H4 (cell line): ENCODE measurements around the gene SLC29A1. TPM values are rescaled to one million over a fixed set of nuclear protein-coding genes. Genes with fewer than 3 reads are reported as not detected.
"Not testable (repeated sequence)": the region's sequence is repeated elsewhere in the genome, so short reads cannot be mapped to it uniquely, and the experiment has no call there.

Experiments
- DNase-seq: peaks from one replicate; pipeline ENCODE4 v3.0.0-alpha.2; 2015; ENCODE audit warnings: low spot score
- total RNA-seq: library from RNA; depleted of rRNA; stranded (reverse); fragments of >200 nt; shearing (Covaris generic); gene quantifications from 2 replicates; pipeline ENCODE4 v1.2.3, GENCODE V29; 2014; rRNA removed

SLC29A1 gene
- 17.3 and 33.8 TPM in 2 replicates for total RNA-seq

DNA sequence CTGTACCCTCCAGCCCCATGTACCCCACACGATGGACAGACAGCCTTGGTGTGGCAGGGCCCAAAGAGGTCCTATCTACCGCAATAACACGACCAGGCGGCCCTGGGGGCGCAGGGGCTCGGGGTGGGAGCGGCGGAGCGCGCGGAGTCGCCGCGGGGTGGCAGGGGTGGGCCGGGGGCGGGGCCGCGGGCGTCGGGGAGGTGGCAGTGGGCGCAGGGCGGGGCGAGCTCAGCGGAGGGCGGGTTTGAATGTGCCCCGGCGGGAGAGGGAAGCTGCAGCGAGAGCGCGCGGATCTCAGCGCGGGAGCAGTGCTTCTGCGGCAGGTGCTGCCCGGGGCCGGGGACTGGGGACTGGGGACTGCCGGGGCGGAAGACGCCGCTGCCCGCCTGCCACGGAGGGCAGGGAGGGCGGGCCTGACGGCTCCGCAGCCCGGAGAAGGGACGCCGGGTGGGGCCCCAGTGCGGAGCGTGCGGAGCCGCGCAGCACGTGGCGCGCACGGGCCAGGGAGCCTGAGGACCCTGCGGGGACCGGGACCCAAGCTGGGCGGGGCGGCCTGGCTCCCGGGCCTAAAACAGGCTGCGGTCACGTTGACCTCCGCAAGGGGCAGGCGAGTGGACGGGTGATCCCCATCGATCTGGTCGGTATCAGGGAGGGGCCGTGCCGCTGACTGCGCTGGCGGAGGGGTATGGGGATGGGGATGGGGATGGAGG, at the start of gene SLC29A1:
Gene SLC29A1, plus strand, starts transcription at position 277 of the 710 bp plus-strand sequence. CDS start 3,719 bp downstream, outside the sequence.
- DNase-seq, result peak; percentile 69

DNA sequence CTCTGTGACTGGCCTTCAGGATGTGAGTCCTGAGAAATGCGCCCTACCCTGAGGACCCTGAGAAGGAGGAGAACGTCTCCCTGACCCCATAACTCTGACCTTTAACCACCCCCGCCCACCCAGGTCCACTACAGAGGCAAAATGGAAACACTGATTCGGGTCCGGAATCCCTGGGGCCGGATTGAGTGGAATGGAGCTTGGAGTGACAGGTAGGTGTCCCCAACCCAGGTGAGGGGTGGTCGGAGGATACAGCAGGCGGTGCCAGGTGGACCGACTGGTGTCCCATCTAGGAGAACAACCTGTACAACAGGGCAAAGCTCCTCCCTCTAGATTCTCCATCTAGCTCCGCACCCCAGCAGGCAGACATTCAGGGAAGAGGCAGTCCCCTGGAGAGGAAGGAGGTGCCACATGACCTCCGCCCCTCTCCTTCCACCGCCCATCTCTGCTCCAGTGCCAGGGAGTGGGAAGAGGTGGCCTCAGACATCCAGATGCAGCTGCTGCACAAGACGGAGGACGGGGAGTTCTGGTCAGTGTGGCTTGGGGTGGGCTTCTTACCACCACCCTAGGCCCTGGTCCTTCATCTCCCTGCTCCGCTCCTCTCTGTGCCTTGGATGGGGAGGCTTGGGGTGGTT, 47.1 kb upstream of the SLC29A1 start:
- no peak for DNase-seq

DNA sequence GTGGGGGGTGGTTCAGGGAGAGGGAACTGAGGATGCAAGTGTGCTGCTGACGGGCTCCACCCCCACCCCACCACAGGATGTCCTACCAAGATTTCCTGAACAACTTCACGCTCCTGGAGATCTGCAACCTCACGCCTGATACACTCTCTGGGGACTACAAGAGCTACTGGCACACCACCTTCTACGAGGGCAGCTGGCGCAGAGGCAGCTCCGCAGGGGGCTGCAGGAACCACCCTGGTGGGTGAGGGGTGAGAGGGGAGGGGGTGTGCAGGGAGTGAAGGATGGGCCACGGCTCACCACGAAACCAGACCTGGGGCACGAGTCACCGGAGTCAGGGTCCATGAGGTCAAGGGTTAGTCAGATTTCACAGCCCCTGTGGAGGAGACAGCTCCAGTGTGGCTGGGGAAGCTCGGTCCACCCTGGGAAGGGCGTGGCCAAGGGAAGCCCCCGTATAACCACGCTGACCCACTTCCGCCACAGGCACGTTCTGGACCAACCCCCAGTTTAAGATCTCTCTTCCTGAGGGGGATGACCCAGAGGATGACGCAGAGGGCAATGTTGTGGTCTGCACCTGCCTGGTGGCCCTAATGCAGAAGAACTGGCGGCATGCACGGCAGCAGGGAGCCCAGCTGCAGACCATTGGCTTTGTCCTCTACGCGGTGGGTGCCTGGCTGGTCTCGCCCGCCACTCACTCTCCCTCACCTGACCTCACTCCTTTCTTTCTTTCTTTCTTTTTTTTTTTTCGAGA, 46.5 kb upstream of the SLC29A1 start:
- no peak for DNase-seq

DNA sequence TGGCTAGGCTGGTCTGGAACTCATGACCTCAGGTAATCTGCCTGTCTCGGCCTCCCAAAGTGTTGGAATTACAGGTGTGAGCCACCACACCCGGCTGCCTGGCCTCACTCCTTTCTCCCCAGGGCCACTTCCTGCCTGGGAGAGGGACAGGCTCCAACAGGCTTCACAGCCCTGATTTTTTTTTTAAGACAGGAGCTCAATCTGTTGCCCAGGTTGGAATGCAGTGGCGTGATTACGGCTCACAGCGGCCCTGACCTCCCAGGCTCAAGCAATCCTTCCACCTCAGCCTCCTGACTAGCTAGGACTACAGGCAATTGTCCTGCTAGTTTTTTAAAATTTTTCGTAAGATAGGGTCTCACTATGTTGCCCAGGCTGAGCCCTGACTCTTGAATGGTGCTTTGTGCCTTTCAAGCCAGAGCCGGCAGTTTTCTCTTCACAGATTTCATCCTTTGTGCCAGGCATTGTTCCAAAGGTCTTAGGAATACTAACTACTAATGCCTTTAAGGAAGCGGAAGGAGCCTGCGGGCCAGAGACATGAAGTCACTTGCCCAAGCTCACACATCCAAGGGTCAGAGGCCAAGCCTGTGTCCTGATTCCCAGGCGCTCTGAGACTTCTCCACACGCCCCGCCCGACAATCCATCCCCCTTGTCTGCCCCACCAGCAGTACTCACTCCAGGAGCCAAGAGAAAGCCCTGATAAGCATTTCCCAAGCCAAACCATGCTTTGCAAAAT, 45.5 kb upstream of the SLC29A1 start:
- DNase-seq, result no peak

DNA sequence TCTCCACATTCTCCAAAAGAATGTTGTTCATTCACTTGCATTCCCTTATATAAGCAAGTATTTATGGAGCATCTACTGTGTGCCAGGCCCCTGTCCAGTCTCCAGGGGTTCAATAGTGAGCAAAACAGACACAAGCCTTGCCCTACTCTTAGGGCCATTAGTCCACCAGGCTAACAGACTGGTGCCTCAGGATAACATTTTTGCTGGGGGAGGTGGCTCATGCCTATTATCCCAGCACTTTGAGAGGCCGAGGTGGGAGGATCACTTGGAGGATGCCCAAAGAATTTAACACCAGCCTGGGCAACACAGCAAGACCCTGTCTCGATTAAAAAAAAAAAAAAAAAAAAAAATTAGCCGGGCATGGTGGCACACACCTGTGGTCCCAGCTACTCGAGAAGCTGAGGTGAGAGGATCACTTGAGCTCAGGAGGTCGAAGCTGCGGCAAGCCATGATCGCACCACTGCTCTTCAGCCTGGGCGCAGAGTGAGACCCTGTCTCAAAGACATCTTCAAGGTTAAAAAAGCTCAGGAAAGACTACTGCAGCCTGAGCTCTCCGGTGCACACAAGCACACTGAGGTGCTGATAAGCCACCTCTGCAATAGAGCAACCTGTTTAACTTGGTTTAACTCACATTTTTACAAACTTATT, 44.8 kb upstream of the SLC29A1 start:
- no peak for DNase-seq

DNA sequence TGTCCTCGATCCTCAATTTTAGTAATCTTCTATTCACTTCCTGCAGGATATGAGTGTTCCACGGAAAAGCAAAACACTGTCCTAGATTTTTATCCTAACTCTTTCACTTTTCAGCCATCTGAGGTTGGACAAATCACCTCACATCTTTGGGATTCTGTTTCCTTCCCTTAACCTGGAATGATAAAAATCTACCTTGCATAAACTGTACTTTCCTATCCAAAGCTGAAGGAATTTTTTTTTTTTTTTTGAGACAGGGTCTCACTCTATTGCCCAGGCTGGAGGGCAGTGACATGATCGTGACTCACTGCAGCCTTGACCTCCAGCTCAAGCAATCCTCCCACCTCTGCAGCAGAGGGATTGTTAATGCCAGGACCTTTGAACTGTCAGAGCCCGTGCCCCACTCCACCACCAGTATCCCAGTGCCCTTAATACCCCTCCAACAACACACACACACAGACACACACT, 44.3 kb upstream of the SLC29A1 start:
- DNase-seq, result no peak

DNA sequence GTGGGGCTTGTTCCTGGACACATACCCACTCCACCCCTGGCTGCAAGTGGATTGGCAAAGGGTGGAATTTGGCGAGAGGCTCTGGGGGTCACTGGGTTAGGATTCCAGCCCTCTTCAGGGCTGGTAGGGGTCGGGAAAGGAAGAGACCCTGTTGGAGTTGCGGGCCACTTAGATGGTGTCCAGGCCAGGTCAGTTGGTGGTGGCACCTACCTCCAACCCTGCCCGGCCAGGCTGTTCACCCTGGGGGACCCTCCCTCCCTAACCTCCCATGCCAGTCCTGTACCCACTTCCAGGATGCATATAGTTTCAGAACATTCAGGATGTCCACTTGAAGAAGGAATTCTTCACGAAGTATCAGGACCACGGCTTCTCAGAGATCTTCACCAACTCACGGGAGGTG, 43.7 kb upstream of the SLC29A1 start:
- DNase-seq, result no peak

DNA sequence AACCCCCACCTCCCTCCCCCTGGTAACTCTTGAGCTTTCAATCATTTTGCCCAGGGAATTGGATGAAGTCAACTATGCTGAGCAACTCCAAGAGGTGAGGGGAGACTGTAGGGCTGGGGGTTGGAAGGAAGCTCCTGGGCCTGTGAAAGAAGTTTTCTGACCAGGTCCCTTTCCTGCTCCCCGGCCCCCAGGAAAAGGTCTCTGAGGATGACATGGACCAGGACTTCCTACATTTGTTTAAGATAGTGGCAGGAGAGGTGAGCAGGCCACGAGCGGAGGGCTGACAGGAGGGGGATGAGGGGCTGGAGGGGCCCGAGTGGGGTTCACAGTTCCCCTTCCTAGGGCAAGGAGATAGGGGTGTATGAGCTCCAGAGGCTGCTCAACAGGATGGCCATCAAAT, 43.0 kb upstream of the SLC29A1 start:
- DNase-seq, result no peak

DNA sequence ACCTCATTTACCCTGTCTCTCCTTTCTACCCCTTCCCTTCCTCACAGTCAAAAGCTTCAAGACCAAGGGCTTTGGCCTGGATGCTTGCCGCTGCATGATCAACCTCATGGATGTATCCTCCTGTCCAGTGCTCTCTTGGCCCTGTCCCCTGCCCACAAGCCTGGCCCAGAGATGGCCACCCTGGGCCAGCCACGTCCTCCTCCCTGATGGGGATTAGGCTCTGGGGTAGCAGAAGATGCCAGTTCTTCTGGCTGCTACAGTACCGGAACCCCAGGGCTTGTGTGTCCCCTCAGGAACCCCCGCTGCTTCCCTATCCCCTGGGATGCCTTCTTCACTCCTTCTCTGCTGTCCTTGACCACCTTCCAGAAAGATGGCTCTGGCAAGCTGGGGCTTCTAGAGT, 42.5 kb upstream of the SLC29A1 start:
- no peak for DNase-seq

DNA sequence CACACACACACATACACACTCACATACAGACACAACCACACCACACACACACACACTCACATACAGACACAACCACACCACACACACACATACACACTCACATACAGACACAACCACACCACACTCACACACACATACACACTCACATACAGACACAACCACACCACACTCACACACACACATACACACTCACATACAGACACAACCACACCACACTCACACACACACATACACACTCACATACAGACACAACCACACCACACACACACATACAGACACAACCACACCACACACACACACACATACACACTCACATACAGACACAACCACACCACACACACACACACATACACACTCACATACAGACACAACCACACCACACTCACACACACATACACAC, 41.6 kb upstream of the SLC29A1 start:
- not testable (repeated sequence) for DNase-seq

DNA sequence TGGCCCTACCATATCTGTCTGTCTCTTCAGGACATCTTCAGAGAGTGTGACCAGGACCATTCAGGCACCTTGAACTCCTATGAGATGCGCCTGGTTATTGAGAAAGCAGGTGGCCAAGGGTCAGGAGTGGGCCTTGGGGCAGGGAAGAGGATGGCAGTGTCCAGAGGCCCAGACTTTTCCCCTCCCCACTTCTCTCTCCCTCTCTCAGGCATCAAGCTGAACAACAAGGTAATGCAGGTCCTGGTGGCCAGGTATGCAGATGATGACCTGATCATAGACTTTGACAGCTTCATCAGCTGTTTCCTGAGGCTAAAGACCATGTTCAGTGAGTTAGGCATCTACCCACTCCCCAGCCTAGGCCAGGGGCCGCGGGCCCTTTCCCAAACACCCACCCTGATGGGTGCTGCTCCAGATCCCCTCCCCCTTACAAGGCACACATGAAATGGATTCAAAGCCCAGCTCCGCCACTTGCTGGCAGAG, 40.4 kb upstream of the SLC29A1 start:
- no peak for DNase-seq

DNA sequence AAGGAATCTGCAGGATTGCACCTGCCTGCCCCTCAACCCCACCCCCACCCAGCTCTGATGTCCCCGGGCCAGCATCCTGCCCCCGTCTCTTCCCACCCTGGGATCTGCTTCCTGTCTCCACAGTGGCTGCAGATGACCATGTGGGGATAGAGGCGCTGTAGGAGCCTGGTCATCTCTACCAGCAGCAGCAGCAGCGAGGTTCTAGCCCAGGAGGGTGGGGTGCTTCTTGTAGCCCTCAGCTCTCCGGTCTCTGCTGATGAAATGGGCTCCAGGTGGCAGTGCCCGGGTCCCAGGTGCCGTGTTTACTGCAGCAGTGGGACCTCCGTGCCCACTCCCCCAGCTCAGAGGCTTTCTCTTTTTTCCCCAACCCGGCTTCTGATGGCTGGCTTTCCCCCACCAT, 39.6 kb upstream of the SLC29A1 start:
- no peak for DNase-seq

DNA sequence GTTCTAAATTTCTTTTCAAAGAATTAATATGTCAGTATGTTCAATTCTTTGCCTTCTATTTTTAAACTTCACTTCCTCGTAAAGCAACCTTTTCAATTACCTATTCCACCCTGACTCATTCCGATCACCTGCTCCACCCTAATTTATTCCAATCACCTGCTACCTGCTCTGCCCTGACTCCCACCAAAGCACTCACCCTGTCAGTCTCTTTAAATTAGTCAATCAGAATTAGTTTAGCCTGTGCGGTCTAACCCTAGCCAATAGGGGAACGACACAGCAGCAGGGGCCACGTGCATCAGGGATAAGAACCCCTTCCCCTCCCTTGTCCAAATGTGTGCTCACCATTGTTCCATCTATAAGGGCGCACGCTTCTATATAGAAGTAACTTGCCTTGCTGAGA, 38.0 kb upstream of the SLC29A1 start:
- DNase-seq, result not testable (repeated sequence)

DNA sequence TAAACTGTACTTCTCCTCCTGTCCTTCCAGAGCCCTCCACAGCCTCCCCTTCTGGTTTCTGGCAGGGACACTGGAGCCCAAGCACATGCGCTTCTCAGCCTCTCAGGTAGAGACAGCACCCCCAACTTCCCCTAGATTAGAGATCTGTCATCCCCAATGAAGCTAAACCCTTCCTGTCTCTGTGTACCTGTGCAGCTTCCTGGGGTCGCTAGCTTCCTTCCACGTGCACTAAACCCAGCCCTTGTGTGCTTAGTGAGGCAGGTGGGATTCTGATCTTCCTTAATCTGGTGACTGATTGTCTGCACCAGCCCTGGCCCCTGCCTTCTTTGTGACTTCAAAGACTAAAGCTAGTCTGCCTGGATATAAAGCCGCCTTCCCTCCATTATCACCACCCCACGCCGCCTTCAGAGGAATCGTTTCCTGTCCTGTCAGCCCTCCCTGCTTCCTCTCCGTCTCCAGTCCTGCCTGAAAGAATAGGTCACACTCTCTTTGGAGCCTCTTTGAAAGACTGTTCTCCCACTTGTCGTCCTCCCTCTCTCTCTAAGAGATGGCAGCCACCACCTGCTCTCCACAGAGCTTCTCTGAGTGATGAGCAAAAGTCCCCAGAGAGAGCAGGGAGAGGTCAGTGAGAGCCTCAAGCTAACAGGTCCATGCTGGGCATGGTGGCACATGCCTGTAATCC, 37.3 kb upstream of the SLC29A1 start:
- no peak for DNase-seq

DNA sequence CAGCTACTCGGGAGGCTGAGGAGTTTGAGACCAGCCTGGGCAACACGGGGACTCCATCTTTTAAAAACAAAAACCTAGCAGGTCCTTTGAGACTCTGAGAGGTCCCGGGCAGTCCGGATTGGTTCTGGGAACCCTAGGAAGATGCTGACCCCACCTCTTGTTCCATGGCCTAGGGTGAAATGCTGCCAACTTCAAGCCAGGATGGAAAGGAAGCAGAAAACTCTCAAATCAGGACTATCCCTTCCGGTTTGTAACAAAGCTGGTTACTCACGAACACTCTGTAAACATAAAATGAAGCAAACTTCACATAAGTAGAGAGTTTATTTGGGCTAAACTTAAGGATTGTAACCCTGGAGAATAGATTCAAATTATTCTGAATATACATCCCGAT, 36.8 kb upstream of the SLC29A1 start:
- DNase-seq, result no peak

DNA sequence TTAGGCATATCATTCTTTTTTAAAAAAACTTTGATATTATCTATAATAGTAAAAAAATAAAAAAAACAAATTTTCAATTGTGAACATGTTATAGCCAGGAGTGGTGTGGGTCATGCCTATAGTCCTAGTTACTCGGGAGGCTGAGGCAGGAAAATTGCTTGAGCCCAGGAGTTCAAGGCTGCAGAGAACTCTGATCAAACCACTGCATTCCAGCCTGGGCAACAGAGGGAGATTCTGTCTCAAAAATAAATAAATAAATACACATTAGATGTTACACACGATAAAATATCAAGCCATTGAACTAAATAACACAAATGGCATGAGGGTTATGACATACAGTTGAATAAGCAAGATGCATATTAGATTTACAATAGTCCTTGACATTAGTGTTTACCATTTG, 34.6 kb upstream of the SLC29A1 start:
- DNase-seq, result no peak

DNA sequence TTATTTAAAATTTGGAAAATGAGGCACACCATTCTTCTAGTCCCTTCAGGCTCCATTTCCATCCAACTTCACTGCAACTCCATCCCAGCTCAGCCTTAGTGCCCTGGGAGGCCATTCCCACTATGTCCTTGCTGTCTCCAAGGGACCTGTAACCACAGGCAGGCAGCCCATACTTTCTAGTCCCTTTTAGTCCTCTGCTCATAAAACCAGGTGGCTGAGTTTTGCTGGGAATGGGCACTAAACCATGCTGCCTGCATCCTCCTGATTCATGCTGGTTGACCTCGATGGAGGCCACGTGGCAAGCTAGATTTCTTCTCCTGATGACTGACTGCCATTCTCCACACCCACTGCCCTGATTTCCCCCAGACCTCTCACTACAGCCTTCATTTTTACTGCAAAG, 34.1 kb upstream of the SLC29A1 start:
- no peak for DNase-seq

DNA sequence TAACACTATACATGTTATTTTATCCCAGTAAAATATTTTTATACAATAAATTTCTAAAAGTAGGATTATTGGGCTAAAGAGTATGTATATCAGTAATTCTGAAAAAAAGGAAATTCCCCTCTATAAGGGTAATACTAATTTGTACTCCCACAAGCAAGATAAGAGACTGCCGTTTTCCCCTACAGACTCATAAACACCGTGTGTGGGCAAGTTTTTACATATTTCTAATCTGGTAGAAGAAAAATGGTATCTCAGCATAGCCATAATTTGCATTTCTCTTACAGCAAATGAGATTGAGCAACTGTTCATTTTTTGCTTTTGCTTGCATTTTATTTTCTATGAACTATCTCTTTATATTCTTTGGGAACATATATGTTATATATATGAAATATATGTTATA, 32.7 kb upstream of the SLC29A1 start:
- DNase-seq, result no peak

DNA sequence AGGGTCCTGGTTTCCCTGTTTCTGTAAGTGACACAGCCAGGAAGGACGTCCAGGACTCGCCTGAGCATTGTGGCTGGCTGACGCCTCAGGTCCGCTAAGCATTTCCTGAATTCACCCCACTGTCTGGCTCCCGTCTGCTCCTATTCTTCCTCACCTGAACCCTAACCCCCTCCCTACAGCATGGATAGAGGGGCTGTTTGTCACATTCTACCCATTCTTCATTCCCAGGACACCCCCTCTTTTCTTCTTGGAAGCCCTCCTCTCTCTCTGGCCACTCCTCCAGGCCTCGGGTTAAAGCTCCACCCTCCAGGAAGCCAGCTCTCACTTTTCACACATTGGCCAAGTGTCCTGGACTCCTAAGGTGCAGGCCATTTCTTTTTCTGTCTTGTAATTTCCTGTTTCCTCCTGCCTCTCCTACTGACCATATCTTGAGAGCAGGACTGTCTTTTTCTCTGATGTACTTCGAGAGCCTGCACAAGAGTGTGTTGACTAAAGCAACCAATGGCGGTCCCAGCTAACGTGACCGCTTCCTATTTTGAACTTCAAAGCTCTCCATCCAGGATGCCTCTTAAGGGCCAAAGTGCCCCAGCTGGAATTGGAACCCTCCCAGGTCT, 30.9 kb upstream of the SLC29A1 start:
- no peak for DNase-seq

DNA sequence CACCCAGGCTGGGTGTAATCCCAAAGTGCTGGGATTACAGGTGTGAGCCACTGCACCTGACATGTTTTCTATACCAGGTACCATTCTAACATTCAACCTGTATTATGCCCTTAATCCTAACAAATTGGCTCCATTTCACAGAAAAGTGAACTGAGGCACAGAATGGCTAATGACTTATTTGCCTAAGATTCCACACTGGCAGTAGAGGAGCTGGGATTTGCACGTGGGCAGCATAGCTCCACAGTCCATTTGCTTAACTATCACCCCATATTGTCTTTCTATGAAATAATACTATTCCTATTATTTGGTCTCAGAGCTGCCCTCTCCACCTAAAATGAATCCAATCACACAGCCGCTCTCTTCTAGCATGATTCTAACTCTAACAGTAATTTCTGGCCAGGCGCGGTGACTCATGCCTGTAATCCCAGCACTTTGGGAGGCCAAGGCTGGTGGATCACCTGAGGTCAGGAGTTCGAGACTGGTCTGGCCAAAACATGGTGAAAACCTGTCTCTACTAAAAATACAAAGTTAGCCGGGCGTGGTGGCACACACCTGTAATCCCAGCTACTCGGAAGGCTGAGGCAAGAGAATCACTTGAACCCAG, 30.0 kb upstream of the SLC29A1 start:
- DNase-seq, result no peak
